GM18526 (cell line): ENCODE data around the gene CNTFR.

ENCODE experiments used
- POLR2A ChIP-seq: IDR thresholded peaks from 3 replicates; pipeline ENCODE4 v1.6.1; 2011; ENCODE audit not compliant: insufficient read length; ENCODE audit errors: extremely low read depth

CNTFR gene

DNA sequence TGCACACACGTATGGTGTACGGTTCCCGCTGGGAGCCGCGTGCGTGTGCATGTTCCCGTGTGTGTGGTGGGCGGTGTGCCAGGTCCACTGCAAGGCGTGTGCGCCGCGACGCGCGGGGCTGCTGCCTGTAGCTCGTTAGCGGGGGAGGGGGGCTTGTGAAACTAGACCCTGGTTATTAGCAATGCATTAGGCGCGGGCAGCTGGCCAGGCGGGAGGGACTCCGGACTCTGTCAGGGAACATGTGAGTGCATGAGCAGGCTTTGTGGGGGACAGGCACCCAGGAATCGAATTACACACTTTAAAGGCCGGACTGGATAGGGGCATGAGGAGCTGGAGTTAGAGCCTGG lies 34.5 kb downstream of the CNTFR start:
- TF ChIP-seq POLR2A = no peak

DNA sequence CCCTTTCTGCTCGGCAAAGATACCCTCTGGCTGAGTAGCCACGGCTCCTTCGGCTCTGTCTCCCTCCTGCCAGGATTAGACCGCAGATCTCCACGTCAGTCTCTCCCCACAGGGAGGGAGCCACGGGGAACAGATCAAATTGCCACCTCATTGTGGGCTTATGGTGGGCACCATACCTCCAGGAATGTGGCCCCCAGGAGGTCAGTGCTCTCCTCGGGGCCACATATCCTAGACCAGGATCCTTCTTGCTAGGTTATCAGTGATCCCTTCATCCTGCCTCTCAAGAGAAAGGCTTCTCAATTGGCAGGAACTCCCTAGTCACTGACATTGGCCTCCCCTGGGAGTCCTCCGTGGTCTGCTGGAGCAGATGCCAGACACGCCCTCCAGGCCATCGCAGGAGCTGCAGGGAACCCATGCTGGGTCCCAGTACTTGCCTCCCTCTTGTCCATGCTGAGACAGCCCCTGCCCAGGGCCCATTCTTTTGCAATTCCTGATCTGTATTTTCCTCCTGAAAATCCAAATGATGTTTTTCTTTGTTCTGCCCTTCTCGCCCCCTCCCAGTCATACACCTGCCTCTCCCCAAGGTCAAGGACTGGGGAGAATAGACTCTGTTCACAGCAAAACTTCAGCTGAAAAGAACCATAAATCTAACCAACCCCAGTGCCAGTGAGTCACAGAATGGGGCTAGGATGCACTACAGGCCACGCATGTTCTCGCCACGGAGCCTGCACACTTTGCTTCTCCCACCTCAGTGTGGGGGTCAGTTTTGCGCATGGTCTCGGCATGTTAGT lies 35.1 kb downstream of the CNTFR start:
- no peak for TF ChIP-seq POLR2A

DNA sequence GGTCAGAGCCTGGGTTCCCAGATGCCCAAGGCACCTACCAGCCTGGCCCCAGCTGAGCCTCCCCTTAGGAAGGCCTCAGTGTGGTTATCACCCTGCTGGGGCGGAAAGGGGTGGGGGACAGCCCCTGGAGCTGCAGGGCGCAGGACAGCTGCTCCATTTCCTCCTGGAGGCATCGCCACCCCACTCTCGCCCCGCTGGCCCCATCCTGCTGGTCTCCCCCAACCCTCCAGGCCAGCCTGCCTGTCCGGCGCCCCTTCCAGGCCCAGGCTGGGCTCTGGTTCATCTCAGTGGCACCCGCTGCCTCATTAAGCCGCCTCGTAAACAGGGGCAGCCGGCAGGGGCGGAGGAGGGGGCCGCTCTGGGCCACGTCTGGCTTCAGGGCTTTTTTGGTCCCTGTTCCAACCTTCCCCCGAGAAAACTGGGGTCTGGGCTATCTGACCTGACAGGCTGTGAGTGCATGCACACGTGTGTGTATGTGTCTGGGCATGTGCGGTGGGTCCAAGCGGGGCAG lies 36.0 kb downstream of the CNTFR start:
- no peak for TF ChIP-seq POLR2A

DNA sequence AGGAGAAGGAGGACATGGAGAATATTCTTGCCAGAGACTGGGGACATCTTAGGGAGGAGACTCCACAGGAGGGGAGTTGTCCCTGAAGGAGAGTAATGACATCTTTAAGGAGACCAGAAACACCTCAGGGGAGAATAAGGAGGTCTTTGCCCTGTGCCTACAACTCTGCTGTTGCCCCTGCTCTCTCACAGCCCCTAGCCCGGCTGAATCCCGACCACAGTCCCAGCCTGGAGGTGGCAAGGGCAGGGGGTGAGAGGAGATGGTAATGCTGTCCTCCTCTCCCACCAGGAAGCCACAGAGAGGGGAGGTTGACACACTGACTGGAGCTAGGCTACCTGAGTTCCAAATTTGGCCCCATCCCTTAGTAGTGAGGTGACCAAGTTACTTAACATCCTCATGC lies 36.5 kb downstream of the CNTFR start:
- no peak for TF ChIP-seq POLR2A

DNA sequence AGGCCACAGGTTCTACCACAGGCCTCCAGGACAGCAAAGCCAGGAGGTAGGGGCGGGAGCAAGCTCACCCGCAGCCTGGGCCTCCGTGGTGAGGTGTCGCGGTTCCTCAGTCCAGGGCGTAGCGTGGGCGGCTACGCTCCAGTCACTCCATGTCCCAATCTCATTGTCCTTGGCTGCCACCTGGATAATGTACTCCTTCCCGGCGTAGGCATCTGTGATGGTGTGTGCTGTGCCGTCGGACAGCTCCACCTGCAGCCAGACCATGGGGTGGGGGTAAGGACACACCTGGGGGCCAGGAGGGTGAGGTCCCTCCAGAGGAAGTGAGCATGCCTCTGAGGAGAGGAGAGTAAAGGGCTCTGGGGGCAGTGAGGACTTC lies 36.9 kb downstream of the CNTFR start:
- no peak for TF ChIP-seq POLR2A

DNA sequence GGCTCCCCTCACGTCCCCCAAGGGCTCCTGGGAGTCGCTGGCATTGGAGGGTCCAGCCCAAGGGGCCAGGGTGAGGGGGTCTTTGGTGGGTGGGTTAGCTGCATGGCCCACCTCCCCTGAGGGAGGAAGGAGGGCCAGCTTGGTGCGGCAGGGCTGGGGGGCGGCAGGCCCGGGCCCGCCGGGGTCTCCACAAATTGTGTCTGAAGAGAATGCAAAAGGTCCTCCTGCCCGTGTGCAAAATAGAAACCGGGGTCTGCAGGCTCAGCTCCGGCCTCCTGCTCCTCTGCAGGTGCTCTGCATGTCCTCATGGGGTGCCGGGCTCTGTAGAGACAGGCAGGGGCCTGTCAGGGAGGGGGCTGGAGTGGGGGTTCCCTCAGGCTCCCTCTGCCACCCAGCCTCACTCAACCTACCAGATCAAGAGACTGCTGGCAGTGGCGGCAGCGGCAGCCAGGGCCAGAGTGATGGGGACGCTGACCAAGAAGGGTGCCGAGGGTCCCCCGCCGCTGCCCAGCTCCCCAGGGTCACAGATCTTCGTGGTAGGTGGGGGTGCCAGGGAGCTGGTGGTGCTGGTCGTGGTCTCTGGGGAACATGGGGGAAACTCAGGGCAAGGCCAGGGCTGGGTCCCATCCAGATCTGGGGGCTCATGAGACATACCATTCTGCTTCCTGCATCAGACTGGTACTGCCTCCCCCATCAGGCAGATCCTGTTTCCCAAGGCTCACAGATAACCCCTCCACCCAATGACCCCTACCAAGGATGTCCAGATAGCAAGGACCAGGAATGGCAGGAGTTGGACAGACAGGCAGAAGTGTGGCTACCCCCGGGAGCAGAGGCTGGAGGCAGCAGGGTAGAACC lies 37.5 kb downstream of the CNTFR start:
- TF ChIP-seq POLR2A = no peak

DNA sequence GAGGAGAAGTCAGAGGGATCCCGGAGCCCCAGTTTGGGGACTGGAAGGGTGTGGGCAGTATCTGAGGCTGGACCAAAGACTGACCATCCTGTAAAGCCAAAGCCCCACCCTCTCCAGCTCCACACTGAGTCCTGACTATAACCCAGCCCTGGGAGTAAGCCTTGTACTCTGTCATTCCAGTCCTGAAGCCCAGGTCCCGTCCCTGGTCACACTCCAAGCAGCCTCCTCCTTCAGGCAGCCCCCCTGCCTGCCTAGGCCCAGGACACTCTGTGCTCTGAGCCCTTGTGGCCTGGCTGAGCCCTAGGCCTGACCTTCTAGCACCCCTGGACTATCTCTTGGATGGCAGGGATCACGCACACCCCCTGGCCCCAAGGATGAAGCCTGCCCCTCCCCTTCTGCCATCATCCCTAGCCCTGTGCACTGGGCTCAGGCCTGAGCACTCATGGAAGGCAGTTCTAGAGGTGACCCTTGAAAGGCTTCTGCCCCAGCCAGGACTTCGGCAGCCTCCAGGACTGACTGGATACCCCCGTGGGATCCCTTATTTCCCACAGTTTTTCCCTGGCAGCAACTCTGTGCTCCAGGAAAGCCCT lies 38.7 kb downstream of the CNTFR start:
- no peak for TF ChIP-seq POLR2A

DNA sequence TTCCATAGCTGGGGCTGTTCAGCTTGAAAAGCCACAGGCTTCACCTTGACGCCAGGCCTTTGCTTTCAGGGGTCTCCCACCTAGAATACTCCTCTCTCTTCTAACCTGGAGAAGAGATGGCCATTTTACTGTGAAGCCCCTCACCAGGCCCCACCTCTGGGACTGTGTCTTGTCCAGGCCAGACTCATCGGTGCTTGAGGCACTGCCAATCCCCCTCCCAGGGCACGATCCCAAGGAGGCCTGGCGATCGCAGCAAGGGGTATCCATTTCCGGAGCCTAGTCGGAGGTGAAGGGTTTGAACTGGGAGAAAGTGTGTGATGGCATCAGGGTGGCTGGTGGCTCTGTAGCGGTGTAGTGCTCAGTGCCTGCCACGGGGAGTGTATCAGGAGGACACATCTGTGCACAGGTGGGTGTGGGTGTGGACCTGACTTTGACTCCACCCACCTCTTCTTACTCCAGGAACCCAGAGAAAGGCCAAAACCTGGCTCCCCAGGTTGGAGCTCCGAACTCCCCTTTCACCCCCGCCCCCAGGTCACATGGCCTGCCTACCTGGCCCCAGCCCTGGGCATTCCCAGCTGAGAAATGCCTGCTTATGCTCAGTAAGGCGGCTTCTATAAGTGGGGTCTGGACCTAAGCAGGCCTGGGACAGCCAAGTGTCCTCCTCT lies 39.4 kb downstream of the CNTFR start:
- TF ChIP-seq POLR2A = no peak

DNA sequence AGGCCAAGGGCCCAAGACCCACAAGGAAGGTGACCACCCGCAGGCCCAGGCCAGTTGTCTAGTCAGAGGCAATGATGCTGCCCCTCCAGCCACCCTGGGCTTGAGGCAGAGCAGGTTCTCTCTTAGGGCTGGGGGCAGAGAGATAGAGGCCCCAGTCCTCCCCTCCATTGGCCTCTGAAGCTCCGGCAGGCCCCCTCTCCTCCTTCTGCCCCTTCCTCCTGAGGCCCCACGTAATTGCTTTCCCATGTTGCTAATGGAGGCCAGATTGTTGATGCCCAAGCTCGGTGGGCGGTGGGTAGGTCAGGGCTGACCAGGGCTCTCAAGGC lies 40.2 kb downstream of the CNTFR start:
- TF ChIP-seq POLR2A = no peak

DNA sequence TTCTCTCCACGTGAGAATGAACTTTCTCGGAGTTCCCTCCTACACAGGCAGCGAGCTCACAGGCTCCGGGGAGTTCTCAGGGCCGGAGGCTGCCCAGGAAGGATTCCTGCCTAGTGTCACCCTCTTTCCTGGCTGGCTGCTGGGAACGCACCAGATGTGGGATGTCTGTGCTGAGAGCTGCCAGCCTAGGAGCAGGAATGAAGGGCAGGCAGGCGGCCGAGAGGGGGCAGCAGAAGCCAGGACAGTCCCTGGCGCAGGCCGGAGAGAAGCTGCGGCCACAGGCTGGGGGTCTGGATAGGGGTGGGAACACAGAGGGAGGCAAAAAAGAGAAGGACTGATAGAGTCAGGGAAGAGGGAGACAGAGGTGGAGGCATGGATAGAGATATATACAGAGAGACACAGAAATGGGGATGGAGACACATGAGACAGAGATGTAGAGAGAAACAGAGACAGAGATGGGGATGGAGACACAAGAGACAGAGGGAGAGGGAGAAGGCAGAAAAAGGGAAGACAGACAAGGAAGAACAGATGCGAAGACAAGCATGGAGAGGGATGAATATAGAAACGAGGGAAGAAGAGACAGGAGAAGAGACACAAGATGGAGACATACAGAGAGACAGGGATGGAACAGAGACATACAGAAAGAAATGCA lies 41.4 kb downstream of the CNTFR start:
- no peak for TF ChIP-seq POLR2A

DNA sequence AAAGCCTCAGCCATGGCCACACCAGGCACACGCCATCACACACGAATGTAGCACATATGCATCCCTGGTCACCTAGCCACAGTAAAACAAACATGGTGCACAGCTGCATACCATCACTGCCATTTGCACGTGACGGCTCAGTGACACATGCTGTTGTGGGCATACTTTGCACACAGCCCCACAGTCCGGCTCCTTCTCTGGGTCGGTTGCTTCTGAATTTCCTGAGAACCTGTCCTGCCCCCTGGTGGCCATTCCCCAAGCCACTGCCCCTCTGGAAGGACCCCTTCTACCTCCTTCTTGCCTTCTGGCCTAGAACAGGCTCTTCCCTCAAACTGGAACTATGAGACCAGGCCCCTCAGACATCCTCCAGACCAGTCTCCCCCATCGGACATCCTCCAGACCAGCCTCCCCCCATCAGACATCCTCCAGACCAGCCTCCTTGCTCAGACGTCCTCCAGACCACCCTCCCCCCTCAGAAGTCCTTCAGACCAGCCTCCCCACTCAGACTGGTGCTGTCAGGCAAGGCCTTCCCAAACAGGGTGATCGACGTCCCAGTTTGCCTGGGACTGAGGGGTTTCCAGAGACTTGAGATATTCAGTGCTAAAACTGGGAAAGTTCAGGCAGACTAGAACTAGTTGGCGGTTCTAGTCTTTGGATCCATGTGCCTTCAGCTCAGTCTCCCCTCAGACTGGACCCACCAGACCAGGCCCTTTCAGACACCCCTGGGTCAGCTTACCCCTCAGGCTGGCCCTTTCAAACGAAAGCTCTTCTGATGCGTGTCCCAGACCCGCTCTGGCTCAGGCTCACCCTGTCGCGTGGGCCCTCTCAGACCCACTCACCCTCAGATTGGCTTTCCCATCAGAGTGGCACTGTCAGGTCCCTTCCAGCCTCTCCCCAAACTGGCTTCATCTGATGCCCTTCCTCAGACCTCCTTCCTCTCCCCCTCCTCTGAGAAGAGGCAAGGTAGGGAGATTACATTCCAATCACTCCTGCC lies 42.4 kb downstream of the CNTFR start:
- no peak for TF ChIP-seq POLR2A

DNA sequence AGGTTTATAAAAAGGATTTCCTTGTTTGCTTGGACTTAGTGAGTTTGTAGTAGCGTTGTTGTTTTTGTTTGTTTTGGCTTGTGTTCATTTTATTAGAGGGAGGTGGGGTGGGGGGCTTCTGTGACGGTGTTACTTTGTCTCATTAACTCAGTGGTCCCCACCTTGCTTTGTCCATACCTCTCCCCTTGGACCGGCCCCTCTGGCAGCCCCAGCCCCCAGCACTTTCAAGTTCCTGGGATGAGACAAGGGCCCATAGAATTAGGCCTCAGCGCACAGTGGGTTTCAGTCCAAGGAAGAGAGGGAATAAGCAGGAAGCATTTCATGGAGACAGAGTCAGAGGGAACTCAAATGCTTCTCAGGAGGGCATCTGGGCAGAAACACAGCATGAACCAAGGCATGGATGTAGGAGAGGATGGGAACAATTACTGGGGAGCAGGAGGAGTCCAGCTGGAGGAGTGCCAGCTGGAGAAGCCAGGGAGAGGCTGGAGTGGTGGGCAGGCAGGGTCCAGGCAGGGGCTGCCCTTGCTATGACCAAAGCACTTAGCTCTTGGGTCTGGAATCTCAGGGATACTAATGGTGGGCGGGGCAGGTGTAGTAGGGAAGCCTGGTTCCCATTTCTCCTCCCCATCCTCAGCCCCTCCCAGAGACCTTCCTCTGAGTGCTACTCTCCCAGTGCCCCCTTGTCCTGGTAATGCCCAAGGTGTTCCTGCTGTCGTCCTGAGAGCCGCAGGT lies 43.3 kb downstream of the CNTFR start:
- no peak for TF ChIP-seq POLR2A

DNA sequence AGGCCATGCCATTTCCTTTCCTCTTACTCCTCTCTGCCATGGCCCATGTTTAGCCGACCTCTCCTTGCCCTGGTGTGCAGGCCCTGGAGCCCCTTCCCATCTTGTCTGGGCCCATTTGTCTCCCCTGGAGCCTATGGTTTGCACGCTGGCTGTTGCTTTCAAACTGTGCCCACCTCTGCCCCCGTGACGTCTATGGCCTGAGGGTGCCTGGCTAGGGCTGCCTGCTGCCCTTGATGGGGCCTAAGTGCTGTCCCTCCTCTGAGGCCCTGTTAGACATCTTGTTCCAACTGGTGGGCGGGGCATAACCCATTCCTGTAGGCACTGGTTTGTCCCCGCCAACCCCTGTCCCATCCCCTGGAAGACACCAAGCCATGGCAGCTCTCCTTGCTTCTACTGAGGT lies 44.0 kb downstream of the CNTFR start:
- no peak for TF ChIP-seq POLR2A

DNA sequence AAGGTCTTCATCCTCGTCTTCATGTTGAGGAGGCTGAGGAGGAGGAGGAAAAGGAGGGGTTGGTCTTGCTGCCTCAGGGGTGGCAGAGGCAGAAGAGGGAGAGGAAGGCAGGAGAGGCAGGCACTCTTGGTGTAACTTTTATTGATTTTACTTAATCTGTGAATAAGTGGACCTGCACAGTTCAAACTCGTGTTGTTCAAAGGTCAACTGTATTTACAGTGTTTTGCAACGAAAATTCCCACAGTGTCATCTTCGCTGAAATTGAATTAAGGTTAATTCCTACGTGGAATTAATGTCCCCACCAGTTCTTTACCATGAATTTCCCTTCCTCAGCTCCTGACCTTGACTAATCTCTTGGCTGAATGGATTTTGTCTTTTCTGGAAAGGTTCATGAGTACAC lies 45.5 kb downstream of the CNTFR start:
- TF ChIP-seq POLR2A = no peak

DNA sequence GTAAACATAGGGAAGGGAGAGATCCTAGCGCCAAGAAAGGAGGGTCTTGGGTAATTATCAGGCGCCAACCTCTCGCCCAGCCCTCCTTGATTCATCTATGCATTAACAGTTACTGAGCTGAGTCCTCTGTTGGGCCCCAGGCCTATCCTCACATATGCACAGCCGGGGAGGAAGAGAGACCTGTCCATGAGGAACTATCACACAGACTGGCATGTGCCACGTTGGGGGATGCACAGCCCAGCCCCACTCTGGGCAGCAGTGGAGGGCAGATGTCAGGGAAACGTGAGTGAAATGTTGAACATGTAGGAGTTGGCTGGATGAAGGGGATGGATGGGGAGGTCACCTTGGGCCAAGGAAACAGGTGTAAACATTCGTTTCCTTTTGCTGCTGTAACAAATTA lies 48.0 kb downstream of the CNTFR start:
- TF ChIP-seq POLR2A = no peak
